B cell (primary cell): ENCODE data around the gene SMIM1. TPM values are rescaled to one million over a fixed set of nuclear protein-coding genes. Genes with fewer than 3 reads are reported as not detected.

Source experiments
- ATAC-seq: fragments of 200-7000 bp; cut with Tn5 transposase; one replicate; pipeline ENCODE4 v1.10.0; 2021; ENCODE audit warnings: low read depth, mild to moderate bottlenecking, moderate number of reproducible peaks, moderate library complexity
- CTCF ChIA-PET: fragments of 350-600 bp; sonication (Branson Sonifier 250); formaldehyde crosslinking; loops from one replicate; lab custom pipeline; 2021; ENCODE audit warnings: antibody characterized with exemption, inconsistent platforms; lab: Charles Lee
- POLR2A ChIA-PET: fragments of 350-600 bp; sonication (Branson Sonifier 250); formaldehyde crosslinking; loops from one replicate; lab custom pipeline; 2021; ENCODE audit warnings: antibody characterized with exemption; lab: Charles Lee
- DNase-seq: peaks from one replicate; pipeline ENCODE4 v3.0.0; 2013
- H2AFZ ChIP-seq: 2 replicates; pipeline ENCODE4 v1.6.1; 2012; ENCODE audit warnings: mild to moderate bottlenecking, low read depth, low read length; ENCODE audit not compliant: insufficient read depth, poor library complexity, severe bottlenecking
- H3K27ac ChIP-seq, 2 donors: 1 replicate in 1 of 2; 2 replicates in 1 of 2; pipeline ENCODE4 v1.5.1; 2012 to 2013; ENCODE audit warnings: low read length in 2 of 2, mild to moderate bottlenecking in 2 of 2, moderate library complexity in 1 of 2
- H3K27me3 ChIP-seq, 4 experiments: fragments of 200-600 bp in 1 of 4; sonication (generic) in 1 of 4; replicated peaks in 1 of 4; 1 replicate in 2 of 4; 2 replicates in 2 of 4; pipeline versions ENCODE4 v1.6.1 to v1.7.0; 2013 to 2016; ENCODE audit warnings: low read length in 3 of 4, mild to moderate bottlenecking in 2 of 4, mixed read lengths in 1 of 4, moderate library complexity in 1 of 4; ENCODE audit not compliant: insufficient read depth in 4 of 4, control insufficient read depth in 3 of 4; ENCODE audit errors: control extremely low read depth in 1 of 4
- H3K36me3 ChIP-seq, 2 experiments: replicated peaks in 1 of 2; 1 replicate in 1 of 2; 2 replicates in 1 of 2; pipeline versions ENCODE4 v1.6.1 to v1.7.1; 2013; ENCODE audit warnings: low read length in 1 of 2; ENCODE audit not compliant: insufficient read depth in 2 of 2, control insufficient read depth in 1 of 2; ENCODE audit errors: control extremely low read depth in 1 of 2, extremely low read depth in 1 of 2
- H3K4me1 ChIP-seq, 2 donors: fragments of 200-600 bp in 1 of 2; sonication (generic) in 1 of 2; 1 replicate in 1 of 2; 2 replicates in 1 of 2; pipeline versions ENCODE4 v1.5.1 to v1.6.1; 2013 to 2017; ENCODE audit warnings: low read length in 2 of 2; ENCODE audit not compliant: control insufficient read depth in 2 of 2, insufficient read depth in 2 of 2
- H3K4me2 ChIP-seq: replicated peaks from 2 replicates; pipeline ENCODE3; 2012; ENCODE audit warnings: mild to moderate bottlenecking, low read depth, low read length; ENCODE audit not compliant: poor library complexity, severe bottlenecking
- H3K4me3 ChIP-seq, 5 experiments: fragments of 200-600 bp in 1 of 5; sonication (generic) in 1 of 5; 1 replicate in 3 of 5; 2 replicates in 2 of 5; pipeline versions ENCODE4 v1.5.1 to v1.7.0; 2011 to 2016; ENCODE audit warnings: low read length in 4 of 5, mild to moderate bottlenecking in 4 of 5, low read depth in 2 of 5, control low read depth in 1 of 5, moderate library complexity in 1 of 5; ENCODE audit not compliant: insufficient read depth in 1 of 5; ENCODE audit errors: control extremely low read depth in 1 of 5, extremely low read depth in 1 of 5
- H3K79me2 ChIP-seq: fragments of 200-600 bp; sonication (generic); one replicate; pipeline ENCODE4 v1.6.0; 2016; ENCODE audit warnings: low read length; ENCODE audit not compliant: control insufficient read depth, insufficient read depth
- H3K9ac ChIP-seq: fragments of 200-600 bp; sonication (generic); 2 replicates; pipeline ENCODE4 v1.6.1; 2017; ENCODE audit warnings: mild to moderate bottlenecking, low read length, moderate library complexity
- H3K9me3 ChIP-seq, 3 donors: one replicate each; pipeline versions ENCODE4 v1.6.1 to v1.7.1; 2013; ENCODE audit warnings: low read length in 2 of 3; ENCODE audit not compliant: control insufficient read depth in 2 of 3, insufficient read depth in 1 of 3; ENCODE audit errors: control extremely low read depth in 1 of 3
- H4K20me1 ChIP-seq: 2 replicates; pipeline ENCODE4 v1.6.0; 2012; ENCODE audit warnings: mild to moderate bottlenecking, low read length; ENCODE audit not compliant: insufficient read depth, control insufficient read depth, poor library complexity, severe bottlenecking
- H3K27ac Mint-ChIP-seq: one replicate; pipeline ENCODE4 v1.8.0; 2021; ENCODE audit warnings: mixed read lengths
- H3K27me3 Mint-ChIP-seq: one replicate; pipeline ENCODE4 v1.8.0; 2021; ENCODE audit warnings: mixed read lengths
- H3K4me1 Mint-ChIP-seq: one replicate; pipeline ENCODE4 v1.8.0; 2021; ENCODE audit warnings: mixed read lengths
- H3K4me3 Mint-ChIP-seq: one replicate; pipeline ENCODE4 v1.8.0; 2021; ENCODE audit warnings: mixed read lengths
- H3K9me3 Mint-ChIP-seq: one replicate; pipeline ENCODE4 v1.8.0; 2022; ENCODE audit warnings: mixed read lengths; ENCODE audit not compliant: insufficient read depth
- EZH2 ChIP-seq: IDR thresholded peaks from 2 replicates; pipeline ENCODE4 v1.6.1; 2012; ENCODE audit warnings: borderline replicate concordance, low read depth, mild to moderate bottlenecking, moderate library complexity, low read length; ENCODE audit not compliant: insufficient read depth, poor library complexity, severe bottlenecking
- WGBS: methylation state at CpG from one replicate; pipeline ENCODE4 v1.1.5; 2013; ENCODE audit warnings: missing lambda C conversion rate; ENCODE audit not compliant: insufficient coverage; 5-methylcytosine and 5-hydroxymethylcytosine counted together
- intact Hi-C: fragments of 100-400 bp; cut with micrococcal nuclease; formaldehyde crosslinking; loops from one replicate; pipeline ENCODE4 v1.10.0; 2022
- polyA plus RNA-seq: library from polyadenylated mRNA; depleted of rRNA; stranded (reverse); fragments of >200 nt; gene quantifications from 2 replicates; pipeline ENCODE4 v1.2.3, GENCODE V29; 2012
- total RNA-seq, 2 donors: library from RNA; stranded (reverse); fragments of 120-200 nt in 1 of 2; gene quantifications; 1 replicate in 1 of 2; 2 replicates in 1 of 2; pipeline versions ENCODE4 v1.2.3 to v1.2.4, GENCODE V29; 2013 to 2022
- TF ChIP-seq, protein P1 (sequence below): fragments of 200-600 bp; IDR thresholded peaks from one replicate; pipeline ENCODE4 v1.8.0; 2022; ENCODE audit warnings: antibody characterized with exemption, mild to moderate bottlenecking

SMIM1 gene
- total and polyA plus RNA-seq, 2 donors (not counting 1 experiment from before 2014, with no cell fraction given) = 2.6 to 9.0 TPM

DNA sequence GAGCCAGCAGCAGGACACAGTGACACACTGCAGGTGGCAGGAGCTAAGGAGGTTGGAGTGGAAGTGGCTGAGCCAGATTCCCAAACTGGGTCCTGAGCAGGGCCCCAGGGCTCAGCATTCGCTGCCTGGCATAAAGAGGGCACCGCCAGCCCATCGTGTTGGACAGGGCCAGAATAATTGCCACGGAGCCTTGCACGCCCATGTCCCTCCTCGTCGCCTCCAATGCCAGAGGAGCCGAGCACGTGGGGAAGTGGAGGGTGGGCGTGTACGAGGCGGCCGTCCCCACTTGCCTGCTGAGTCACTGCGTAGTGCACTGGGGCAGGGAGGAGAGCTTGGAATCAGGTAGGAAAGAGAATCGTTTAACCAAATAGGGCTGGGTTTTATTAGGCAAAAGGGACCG lies 49.9 kb downstream of the SMIM1 start:
- DNase-seq (no peak), ATAC-seq (no peak)
- Histone ChIP-seq H2AFZ (no peak overlapping the region), H3K4me2 (no peak overlapping the region), H3K79me2 (no peaks in the 10 kb centered on the region), H3K9me3 (no peaks in the 10 kb centered on the region), H3K9ac (no peak overlapping the region), H3K4me3 (no peak overlapping the region), H4K20me1 (no peaks in the 10 kb centered on the region), H3K27ac (no peak overlapping the region), H3K4me1 (no peaks in the 10 kb centered on the region), H3K36me3 (peaks cover 2 to 51% of the 10 kb centered on the region in 2 experiments), H3K27me3 (no peaks in the 10 kb centered on the region)
- POLR2A ChIA-PET = no interaction called here
- Mint-ChIP-seq H3K27me3 (no peaks in the 10 kb centered on the region), H3K4me1 (no peaks in the 10 kb centered on the region), H3K27ac (no peak overlapping the region), H3K4me3 (no peak overlapping the region), H3K9me3 (no peaks in the 10 kb centered on the region)
- CTCF ChIA-PET = no interaction called here
- 90% methylated on average over 14 of the region's 16 CpGs for WGBS
- intact Hi-C loops = no loop called here
- TF ChIP-seq EZH2 = no peak

DNA sequence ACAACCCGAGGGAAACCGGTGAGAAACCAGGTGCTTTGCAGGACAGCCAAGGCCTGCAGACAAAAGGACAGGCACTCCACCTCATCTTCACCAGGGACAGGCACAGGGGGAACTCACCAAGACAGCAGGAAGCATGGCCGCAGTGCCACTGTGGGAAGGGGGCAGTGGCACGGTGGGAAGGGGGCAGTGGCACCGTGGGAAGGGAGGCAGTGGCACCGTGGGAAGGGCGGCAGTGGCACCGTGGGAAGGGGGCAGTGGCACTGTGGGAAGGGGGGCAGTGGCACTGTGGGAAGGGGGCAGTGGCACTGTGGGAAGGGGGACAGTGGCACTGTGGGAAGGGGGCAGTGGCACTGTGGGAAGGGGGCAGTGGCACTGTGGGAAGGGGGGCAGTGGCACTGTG lies 52.1 kb downstream of the SMIM1 start:
- TF ChIP-seq, protein P1, sequence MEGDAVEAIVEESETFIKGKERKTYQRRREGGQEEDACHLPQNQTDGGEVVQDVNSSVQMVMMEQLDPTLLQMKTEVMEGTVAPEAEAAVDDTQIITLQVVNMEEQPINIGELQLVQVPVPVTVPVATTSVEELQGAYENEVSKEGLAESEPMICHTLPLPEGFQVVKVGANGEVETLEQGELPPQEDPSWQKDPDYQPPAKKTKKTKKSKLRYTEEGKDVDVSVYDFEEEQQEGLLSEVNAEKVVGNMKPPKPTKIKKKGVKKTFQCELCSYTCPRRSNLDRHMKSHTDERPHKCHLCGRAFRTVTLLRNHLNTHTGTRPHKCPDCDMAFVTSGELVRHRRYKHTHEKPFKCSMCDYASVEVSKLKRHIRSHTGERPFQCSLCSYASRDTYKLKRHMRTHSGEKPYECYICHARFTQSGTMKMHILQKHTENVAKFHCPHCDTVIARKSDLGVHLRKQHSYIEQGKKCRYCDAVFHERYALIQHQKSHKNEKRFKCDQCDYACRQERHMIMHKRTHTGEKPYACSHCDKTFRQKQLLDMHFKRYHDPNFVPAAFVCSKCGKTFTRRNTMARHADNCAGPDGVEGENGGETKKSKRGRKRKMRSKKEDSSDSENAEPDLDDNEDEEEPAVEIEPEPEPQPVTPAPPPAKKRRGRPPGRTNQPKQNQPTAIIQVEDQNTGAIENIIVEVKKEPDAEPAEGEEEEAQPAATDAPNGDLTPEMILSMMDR = no peak
- no peak for TF ChIP-seq EZH2
- H3K9me3 Mint-ChIP-seq = no peaks in the 10 kb centered on the region
- Histone ChIP-seq H4K20me1 (no peaks in the 10 kb centered on the region), H3K27me3 (no peaks in the 10 kb centered on the region), H2AFZ (no peak overlapping the region), H3K9ac (no peak overlapping the region), H3K4me3 (no peak overlapping the region), H3K9me3 (no peaks in the 10 kb centered on the region), H3K4me2 (no peak overlapping the region), H3K4me1 (no peaks in the 10 kb centered on the region), H3K27ac (no peak overlapping the region), H3K36me3 (peaks cover 2 to 65% of the 10 kb centered on the region in 2 experiments), H3K79me2 (no peaks in the 10 kb centered on the region)
- no peak overlapping the region for H3K4me3 Mint-ChIP-seq
- intact Hi-C loops = no loop called here
- ChIA-PET CTCF (no interaction called here), POLR2A (no interaction called here)
- 93% methylated on average over 3 of the region's 8 CpGs for WGBS
- H3K4me1 Mint-ChIP-seq = no peaks in the 10 kb centered on the region
- ATAC-seq (no peak), DNase-seq (no peak)
- no peaks in the 10 kb centered on the region for H3K27me3 Mint-ChIP-seq
- H3K27ac Mint-ChIP-seq = no peak overlapping the region
